HG03066 (cell line): ENCODE results near the gene JPH4.

Source experiments
- ATAC-seq: cut with Tn5 transposase; IDR thresholded peaks from one replicate; pipeline ENCODE4 v1.9.1; 2021; ENCODE audit warnings: low read depth; ENCODE audit not compliant: unreplicated experiment

The JPH4 gene

GRCh38 chr14:23582906-23583760, 4.5 kb upstream of the JPH4 start:
- ATAC-seq: no peak

- ATAC-seq: no peak
These were observed 2.3 kb upstream of the JPH4 start for GRCh38 chr14:23580948-23581281.

GRCh38 chr14:23580152-23580926, 1.7 kb upstream of the JPH4 start:
- no peak for ATAC-seq

GRCh38 chr14:23579739-23580138, 1.1 kb upstream of the JPH4 start:
- ATAC-seq: no peak

GRCh38 chr14:23579311-23579630, 681 bp upstream of the JPH4 start:
- ATAC-seq: no peak

GRCh38 chr14:23577710-23578392, 739 bp downstream of the JPH4 start:
- no peak for ATAC-seq

GRCh38 chr14:23577004-23577681, 1.4 kb downstream of the JPH4 start:
- ATAC-seq: no peak

- ATAC-seq: no peak
These were observed 5.1 kb downstream of the JPH4 start for GRCh38 chr14:23573384-23574015.

GRCh38 chr14:23572836-23573235, 5.8 kb downstream of the JPH4 start:
- ATAC-seq: no peak

- no peak for ATAC-seq
These were observed 6.1 kb downstream of the JPH4 start for GRCh38 chr14:23572524-23572828.

GRCh38 chr14:23571701-23572523, 6.7 kb downstream of the JPH4 start:
- ATAC-seq: no peak

GRCh38 chr14:23570806-23571483, 7.6 kb downstream of the JPH4 start:
- ATAC-seq: no peak

- no peak for ATAC-seq
These were observed 9.0 kb downstream of the JPH4 start for GRCh38 chr14:23569443-23570151.

GRCh38 chr14:23568600-23569331, 9.8 kb downstream of the JPH4 start:
- ATAC-seq: no peak

- no peak for ATAC-seq
These were observed 10.5 kb downstream of the JPH4 start for GRCh38 chr14:23568021-23568599.

- ATAC-seq: peak; percentile 90
These were observed 11.2 kb downstream of the JPH4 start, which contains the start of gene AP1G2 for GRCh38 chr14:23567186-23568020. Gene AP1G2 (minus strand): TSS chr14:23567791. CDS start chr14:23567314, 477 bp downstream.

- peak; percentile 9 for ATAC-seq
These were observed 11.8 kb downstream of the JPH4 start for GRCh38 chr14:23566778-23567185.
